ENCODE results near the gene TRAF3IP1. TPM values are rescaled to one million over a fixed set of nuclear protein-coding genes. Genes with fewer than 3 reads are reported as not detected.
A peak's percentile ranks its signal among the peaks of the same experiment; 100 is the strongest.
"Not testable (repeated sequence)": the region's sequence is repeated elsewhere in the genome, so short reads cannot be mapped to it uniquely, and the experiment has no call there.

TRAF3IP1 gene
- total RNA-seq, 6 experiments from 2014 or later = 15.7 to 21.7 (median 17.6) TPM

DNA sequence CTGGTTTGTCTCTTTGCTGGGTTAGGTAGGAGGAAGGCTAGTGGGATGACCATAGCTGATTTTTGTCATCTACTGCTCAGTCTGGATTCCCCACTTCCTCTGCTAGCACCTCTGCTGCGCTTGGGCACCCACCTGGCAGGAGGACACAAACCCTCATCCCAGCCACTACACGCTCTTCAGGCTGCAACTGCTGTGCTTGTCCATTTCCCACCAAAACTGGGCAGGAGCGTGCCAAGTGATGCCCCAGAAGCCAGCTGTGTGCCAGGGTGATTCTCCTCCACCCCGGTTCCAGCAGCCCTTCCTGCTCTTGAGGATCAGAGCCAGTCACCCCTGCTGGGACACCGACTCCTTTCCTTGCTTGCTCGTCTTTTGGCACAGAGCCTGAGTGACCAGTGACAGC is 16.2 kb upstream of the TRAF3IP1 start:
- no peak overlapping the region for H3K4me3 Mint-ChIP-seq
- H3K27ac Mint-ChIP-seq = no peak overlapping the region
- TF ChIP-seq, protein P1, sequence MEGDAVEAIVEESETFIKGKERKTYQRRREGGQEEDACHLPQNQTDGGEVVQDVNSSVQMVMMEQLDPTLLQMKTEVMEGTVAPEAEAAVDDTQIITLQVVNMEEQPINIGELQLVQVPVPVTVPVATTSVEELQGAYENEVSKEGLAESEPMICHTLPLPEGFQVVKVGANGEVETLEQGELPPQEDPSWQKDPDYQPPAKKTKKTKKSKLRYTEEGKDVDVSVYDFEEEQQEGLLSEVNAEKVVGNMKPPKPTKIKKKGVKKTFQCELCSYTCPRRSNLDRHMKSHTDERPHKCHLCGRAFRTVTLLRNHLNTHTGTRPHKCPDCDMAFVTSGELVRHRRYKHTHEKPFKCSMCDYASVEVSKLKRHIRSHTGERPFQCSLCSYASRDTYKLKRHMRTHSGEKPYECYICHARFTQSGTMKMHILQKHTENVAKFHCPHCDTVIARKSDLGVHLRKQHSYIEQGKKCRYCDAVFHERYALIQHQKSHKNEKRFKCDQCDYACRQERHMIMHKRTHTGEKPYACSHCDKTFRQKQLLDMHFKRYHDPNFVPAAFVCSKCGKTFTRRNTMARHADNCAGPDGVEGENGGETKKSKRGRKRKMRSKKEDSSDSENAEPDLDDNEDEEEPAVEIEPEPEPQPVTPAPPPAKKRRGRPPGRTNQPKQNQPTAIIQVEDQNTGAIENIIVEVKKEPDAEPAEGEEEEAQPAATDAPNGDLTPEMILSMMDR (IDR thresholded peaks at IDR 0.05) = no peak
- H3K9me3 Mint-ChIP-seq = no peaks in the 10 kb centered on the region
- peaks cover 27% of the 10 kb centered on the region for H3K27me3 Mint-ChIP-seq (ENCODE audit: insufficient read depth)
- no peaks in the 10 kb centered on the region for H3K4me1 Mint-ChIP-seq (ENCODE audit: low read depth)
- no peak for DNase-seq
- H3K36me3 Mint-ChIP-seq (ENCODE audit: low read depth) = no peaks in the 10 kb centered on the region

- no peak overlapping the region for H3K4me3 Mint-ChIP-seq
- no peak for DNase-seq
- H3K36me3 Mint-ChIP-seq (ENCODE audit: low read depth) = no peaks in the 10 kb centered on the region
- H3K27me3 Mint-ChIP-seq (ENCODE audit: insufficient read depth) = peaks cover 21% of the 10 kb centered on the region
- no peak overlapping the region for H3K27ac Mint-ChIP-seq
- no peaks in the 10 kb centered on the region for H3K4me1 Mint-ChIP-seq (ENCODE audit: low read depth)
- H3K9me3 Mint-ChIP-seq = no peaks in the 10 kb centered on the region
- TF ChIP-seq, protein P1 (IDR thresholded peaks at IDR 0.05) = peak; percentile 58
Observed at GRCh38 chr2:238305092-238305862, 15.0 kb upstream of the TRAF3IP1 start.

DNA sequence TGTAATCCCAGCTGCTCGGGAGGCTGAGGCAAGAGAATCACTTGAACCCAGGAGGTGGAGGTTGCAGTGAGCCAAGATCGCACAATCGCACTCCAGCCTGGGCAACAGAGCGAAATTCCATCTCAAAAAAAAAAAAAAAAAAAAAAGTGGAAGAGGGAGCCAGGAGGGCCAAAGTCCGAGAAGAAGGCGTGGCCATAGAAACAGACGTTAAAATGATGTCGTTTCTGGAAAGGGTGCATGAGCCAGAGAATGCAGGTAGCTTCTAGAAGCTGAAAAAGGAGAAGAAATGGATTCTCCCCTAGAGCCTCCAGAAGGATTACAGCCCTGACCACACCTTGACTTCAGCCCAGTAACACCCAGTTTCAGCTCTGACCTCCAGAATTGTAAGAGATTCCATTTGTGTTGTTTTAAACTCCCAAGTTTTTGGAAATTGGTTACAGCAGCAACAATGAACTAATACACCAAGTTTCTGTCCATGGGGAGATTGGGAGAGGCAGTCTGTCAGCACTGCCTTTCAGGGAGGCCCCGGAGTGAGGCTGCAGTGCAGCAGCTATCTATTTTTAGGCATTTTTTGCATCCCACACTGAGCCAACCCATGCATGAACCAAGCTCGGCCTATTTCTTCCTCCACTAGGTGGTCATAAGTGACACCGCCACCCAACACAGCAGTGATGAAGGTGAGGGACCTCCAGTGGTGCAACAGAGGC is 14.2 kb upstream of the TRAF3IP1 start:
- TF ChIP-seq, protein P1 (IDR thresholded peaks at IDR 0.05) = no peak
- Mint-ChIP-seq H3K4me3 (no peak overlapping the region), H3K27me3 (ENCODE audit: insufficient read depth) (peaks cover 22% of the 10 kb centered on the region), H3K36me3 (ENCODE audit: low read depth) (no peaks in the 10 kb centered on the region), H3K9me3 (no peaks in the 10 kb centered on the region), H3K4me1 (ENCODE audit: low read depth) (no peaks in the 10 kb centered on the region), H3K27ac (no peak overlapping the region)
- no peak for DNase-seq

DNA sequence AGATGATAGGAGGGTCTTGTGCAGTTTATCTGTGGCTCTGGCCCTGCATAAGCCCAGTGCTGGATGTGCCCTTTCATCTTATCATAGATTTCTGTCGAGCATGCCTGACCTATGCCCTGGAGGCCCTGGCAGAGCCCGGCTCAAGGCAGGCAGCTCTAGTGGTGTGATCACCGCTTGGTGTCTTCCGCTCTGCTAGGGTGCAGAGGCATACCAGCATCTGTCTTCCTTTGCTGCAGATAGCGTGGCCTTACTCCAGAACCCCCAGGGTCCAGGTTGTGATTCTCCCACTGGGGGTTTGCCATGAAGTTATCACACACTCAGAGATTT is 13.7 kb upstream of the TRAF3IP1 start:
- TF ChIP-seq, protein P1 (IDR thresholded peaks at IDR 0.05) = no peak

DNA sequence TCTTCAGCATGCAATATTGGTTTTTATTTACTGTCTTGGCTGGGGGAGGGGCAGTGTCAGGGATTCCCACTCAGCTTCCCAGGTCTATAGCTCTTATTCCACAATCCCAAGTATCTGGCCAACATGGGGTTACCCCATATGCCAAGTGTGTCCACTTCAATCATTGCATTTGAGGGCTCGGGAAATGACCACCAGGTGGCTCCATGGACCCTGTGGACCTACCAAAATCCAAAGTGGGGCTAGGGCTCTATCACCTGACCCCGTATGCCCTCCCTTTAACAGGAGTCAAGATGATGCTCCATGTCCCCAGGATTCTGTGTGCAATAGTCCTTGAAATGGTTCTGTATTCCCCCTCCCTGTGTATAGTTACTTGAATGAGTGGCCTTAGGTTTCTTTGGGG is 12.1 kb upstream of the TRAF3IP1 start:
- DNase-seq = no peak
- H3K27me3 Mint-ChIP-seq (ENCODE audit: insufficient read depth) = peaks cover 13% of the 10 kb centered on the region
- TF ChIP-seq, protein P1 (IDR thresholded peaks at IDR 0.05) = peak; percentile 56

More for the DNA sequence above, 13.7 kb upstream of the TRAF3IP1 start:
- Mint-ChIP-seq H3K27ac (no peak overlapping the region), H3K9me3 (no peaks in the 10 kb centered on the region), H3K27me3 (ENCODE audit: insufficient read depth) (peaks cover 21% of the 10 kb centered on the region), H3K4me3 (no peak overlapping the region), H3K36me3 (ENCODE audit: low read depth) (no peaks in the 10 kb centered on the region), H3K4me1 (ENCODE audit: low read depth) (no peaks in the 10 kb centered on the region)
- no peak for DNase-seq

DNA sequence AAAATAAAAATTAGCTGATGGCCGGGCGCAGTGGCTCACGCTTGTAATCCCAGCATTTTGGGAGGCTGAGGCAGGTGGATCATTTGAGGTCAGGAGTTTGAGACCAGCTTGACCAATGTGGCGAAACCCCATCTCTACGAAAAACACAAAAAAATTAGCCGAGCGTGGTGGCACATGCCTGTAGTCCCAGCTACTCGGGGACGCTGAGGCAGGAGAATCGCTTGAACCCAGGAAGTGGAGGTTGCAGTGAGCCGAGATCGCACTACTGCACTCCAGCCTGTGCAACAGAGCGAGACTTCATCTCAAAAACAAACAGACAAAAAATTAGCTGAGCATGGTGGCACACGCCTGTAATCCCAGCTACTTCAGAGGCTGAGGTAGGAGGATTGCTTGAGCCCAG is 9.6 kb upstream of the TRAF3IP1 start:
- H3K4me3 Mint-ChIP-seq; DNase-seq; H3K9me3 Mint-ChIP-seq; H3K4me1 Mint-ChIP-seq (ENCODE audit: low read depth); H3K27ac Mint-ChIP-seq; H3K36me3 Mint-ChIP-seq (ENCODE audit: low read depth): not testable (repeated sequence)
- H3K27me3 Mint-ChIP-seq (ENCODE audit: insufficient read depth) = peaks cover 15% of the 10 kb centered on the region

More for the DNA sequence above, 12.1 kb upstream of the TRAF3IP1 start:
- H3K36me3 Mint-ChIP-seq (ENCODE audit: low read depth) = no peaks in the 10 kb centered on the region
- H3K9me3 Mint-ChIP-seq = no peaks in the 10 kb centered on the region
- H3K4me3 Mint-ChIP-seq = no peak overlapping the region
- H3K4me1 Mint-ChIP-seq (ENCODE audit: low read depth) = no peaks in the 10 kb centered on the region
- H3K27ac Mint-ChIP-seq = no peak overlapping the region

All from HFFc6 (cell line).